ENCODE measurements around the gene SEMA6B. TPM values are rescaled to one million over a fixed set of nuclear protein-coding genes. Genes with fewer than 3 reads are reported as not detected.
A peak's percentile ranks its signal among the peaks of the same experiment; 100 is the strongest.

Gene SEMA6B
- total and polyA plus RNA-seq, 2 of the 8 experiments (the other 6 are each of a cell fraction or from before 2014, with no cell fraction given): 31.3 to 54.4 TPM

- Histone ChIP-seq H3K18ac (ENCODE audit: extremely low read depth, low read length) (no peak overlapping the region), H3K4me1 (replicated peaks in 1 of 4; ENCODE audit: control insufficient read depth in 3 of 4, insufficient read depth in 4 of 4, low read length in 3 of 4) (no peaks in the 10 kb centered on the region), H2BK120ac (replicated peaks; ENCODE audit: low read depth, low read length) (no peak overlapping the region), H3K23me2 (ENCODE audit: low read depth, low read length) (no peaks in the 10 kb centered on the region), H3K79me2 (ENCODE audit: control insufficient read depth in 1 of 2, insufficient read depth in 2 of 2, low read length in 2 of 2) (no peaks in the 10 kb centered on the region), H4K91ac (replicated peaks; ENCODE audit: insufficient read length, low read length) (no peak overlapping the region), H3K4me3 (ENCODE audit: extremely low read depth in 1 of 4, insufficient read depth in 2 of 4, low read depth in 3 of 4, low read length in 4 of 4) (no peak overlapping the region), H2BK20ac (ENCODE audit: low read length) (no peak overlapping the region), H3K56ac (replicated peaks; ENCODE audit: insufficient read length, low read depth, low read length) (no peak overlapping the region), H4K5ac (ENCODE audit: insufficient read length, low read depth, low read length) (no peak overlapping the region), H3K23ac (ENCODE audit: insufficient read length) (no peak overlapping the region), H3K4ac (replicated peaks; ENCODE audit: insufficient read length, low read depth, low read length) (no peak overlapping the region), H4K20me1 (replicated peaks in 1 of 2; ENCODE audit: control insufficient read depth in 1 of 2, insufficient read depth in 2 of 2, low read length in 2 of 2) (no peaks in the 10 kb centered on the region), H3K9me3 (ENCODE audit: insufficient read depth in 2 of 2, low read depth in 1 of 2, low read length in 1 of 2) (no peaks in the 10 kb centered on the region), H2AFZ (ENCODE audit: low read length) (no peak overlapping the region), H3K14ac (ENCODE audit: insufficient read length) (no peak overlapping the region), H4K8ac (ENCODE audit: extremely low read depth, insufficient read depth, low read length) (no peak overlapping the region), H3K9ac (replicated peaks in 1 of 4; ENCODE audit: extremely low read depth in 1 of 4, low read depth in 3 of 4, low read length in 3 of 4) (no peak overlapping the region), H3K27ac (ENCODE audit: low read depth, low read length) (no peak overlapping the region), H2AK5ac (ENCODE audit: low read depth, low read length) (no peak overlapping the region; the same call in 1 of the 2 replicates), H2BK15ac (ENCODE audit: low read length) (no peak overlapping the region), H3K36me3 (ENCODE audit: control insufficient read depth in 2 of 4, insufficient read depth in 4 of 4, low read length in 3 of 4) (no peaks in the 10 kb centered on the region), H3K27me3 (replicated peaks in 1 of 4; ENCODE audit: control insufficient read depth in 3 of 4, extremely low read depth in 1 of 4, insufficient read depth in 3 of 4, low read length in 3 of 4) (peaks cover 0 to 6% (median 4%) of the 10 kb centered on the region in 4 experiments; a peak in 4 of 7 replicates), H3K4me2 (ENCODE audit: insufficient read depth in 1 of 2, low read depth in 2 of 2, low read length in 2 of 2) (no peak overlapping the region), H2BK12ac (ENCODE audit: low read depth, low read length) (no peak overlapping the region), H2BK5ac (ENCODE audit: low read depth, low read length) (no peak overlapping the region), H3K79me1 (ENCODE audit: low read depth, low read length) (no peaks in the 10 kb centered on the region)
- ChIA-PET POLR2A (ENCODE audit: partially characterized antibody) (interaction anchor here (1.5 kb wide), 1 partner anchor 11 kb away, joined by 6 read pairs; the partner anchor contains the start of gene PLIN4), CTCF (ENCODE audit: partially characterized antibody) (interaction anchor here (0.6 to 8.4 kb wide), 6 partner anchors 13 to 108 kb away, joined by 3 to 62 read pairs (median 3); partner anchors contain the start of gene PLIN4)
- TF ChIP-seq SP1 (IDR thresholded peaks at IDR 0.05; ENCODE audit: low read depth, low read length) (no peak), KDM1A (IDR thresholded peaks at IDR 0.05; ENCODE audit: borderline replicate concordance, low read length) (peak; percentile 45; the same call in 1 of the 2 replicates)
- DNase-seq (ENCODE audit: low read depth in 1 of 2, low spot score in 2 of 2) (no peak), FAIRE-seq (no peak)
- WGBS, 2 experiments (ENCODE audit: extremely low coverage in 1 of 2, insufficient coverage in 1 of 2, insufficient read length in 1 of 2, insufficient replicate concordance in 2 of 2, low coverage in 1 of 2, low lambda C conversion rate in 2 of 2, missing lambda C conversion rate in 1 of 2): 90% methylated on average over 15 of the region's 15 CpGs; no CpG with 5 or more reads in 1 of the 2 experiments
Observed at GRCh38 chr19:4528843-4529242, 30.6 kb downstream of the SEMA6B start.

All from H1 (cell line).